ENCODE measurements around the gene THAP4.

The THAP4 gene

DNA sequence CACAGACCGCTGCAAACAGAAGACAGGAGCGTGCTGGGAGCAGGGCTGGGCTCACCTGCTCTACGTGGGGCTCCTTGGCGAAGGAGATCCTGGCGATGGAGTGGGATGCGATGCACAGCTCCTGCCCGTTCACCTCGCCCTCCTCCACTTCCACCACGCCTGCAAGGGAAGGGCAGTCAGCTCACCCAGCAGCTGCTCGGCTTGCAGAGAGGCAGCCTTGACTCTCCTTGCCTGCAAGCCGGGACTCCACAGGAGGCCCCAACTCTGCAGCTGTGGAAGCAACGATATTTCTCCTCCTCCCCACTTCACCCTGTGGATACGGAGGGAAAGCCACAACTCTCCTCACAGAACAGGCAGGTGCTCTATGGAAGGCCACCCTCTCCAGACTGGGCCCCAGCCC is 35.1 kb downstream of the THAP4 start:
- TF ChIP-seq, protein P1, sequence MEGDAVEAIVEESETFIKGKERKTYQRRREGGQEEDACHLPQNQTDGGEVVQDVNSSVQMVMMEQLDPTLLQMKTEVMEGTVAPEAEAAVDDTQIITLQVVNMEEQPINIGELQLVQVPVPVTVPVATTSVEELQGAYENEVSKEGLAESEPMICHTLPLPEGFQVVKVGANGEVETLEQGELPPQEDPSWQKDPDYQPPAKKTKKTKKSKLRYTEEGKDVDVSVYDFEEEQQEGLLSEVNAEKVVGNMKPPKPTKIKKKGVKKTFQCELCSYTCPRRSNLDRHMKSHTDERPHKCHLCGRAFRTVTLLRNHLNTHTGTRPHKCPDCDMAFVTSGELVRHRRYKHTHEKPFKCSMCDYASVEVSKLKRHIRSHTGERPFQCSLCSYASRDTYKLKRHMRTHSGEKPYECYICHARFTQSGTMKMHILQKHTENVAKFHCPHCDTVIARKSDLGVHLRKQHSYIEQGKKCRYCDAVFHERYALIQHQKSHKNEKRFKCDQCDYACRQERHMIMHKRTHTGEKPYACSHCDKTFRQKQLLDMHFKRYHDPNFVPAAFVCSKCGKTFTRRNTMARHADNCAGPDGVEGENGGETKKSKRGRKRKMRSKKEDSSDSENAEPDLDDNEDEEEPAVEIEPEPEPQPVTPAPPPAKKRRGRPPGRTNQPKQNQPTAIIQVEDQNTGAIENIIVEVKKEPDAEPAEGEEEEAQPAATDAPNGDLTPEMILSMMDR (IDR thresholded peaks at IDR 0.05; ENCODE audit: insufficient read depth, low read depth, low read length, missing control alignments), result no peak
- no peak overlapping the region for H3K4me3 ChIP-seq (ENCODE audit: low read depth, low read length)
- DNase-seq (ENCODE audit: low read depth), result no peak

GRCh38 chr2:241599615-241600014 is 37.3 kb downstream of the THAP4 start:
- no peak for DNase-seq (ENCODE audit: low read depth)
- no peak overlapping the region for H3K4me3 ChIP-seq (ENCODE audit: low read depth, low read length)
- TF ChIP-seq, protein P1 (IDR thresholded peaks at IDR 0.05; ENCODE audit: insufficient read depth, low read depth, low read length, missing control alignments), result no peak

DNA sequence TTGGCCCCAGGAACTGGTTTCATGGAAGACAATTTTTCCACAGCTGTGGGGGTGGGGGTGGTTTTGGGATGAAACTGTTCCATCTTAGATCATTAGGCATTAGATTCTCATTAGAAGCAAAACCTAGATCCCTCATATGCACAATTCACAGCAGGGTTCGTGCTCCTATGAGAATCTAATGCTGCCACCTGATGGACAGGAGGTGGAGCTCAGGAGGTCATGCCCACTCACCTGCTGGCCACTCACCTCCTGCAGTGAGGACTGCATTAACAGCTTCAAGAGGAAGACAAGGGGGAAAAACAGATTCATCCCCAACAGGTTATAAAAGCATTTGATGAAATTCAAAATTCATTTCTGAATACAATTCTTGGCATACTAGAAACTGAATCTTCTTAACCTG is 38.5 kb downstream of the THAP4 start:
- DNase-seq (ENCODE audit: low read depth), result peak; percentile 29
- TF ChIP-seq, protein P1 (IDR thresholded peaks at IDR 0.05; ENCODE audit: insufficient read depth, low read depth, low read length, missing control alignments), result no peak
- no peak overlapping the region for H3K4me3 ChIP-seq (ENCODE audit: low read depth, low read length)

DNA sequence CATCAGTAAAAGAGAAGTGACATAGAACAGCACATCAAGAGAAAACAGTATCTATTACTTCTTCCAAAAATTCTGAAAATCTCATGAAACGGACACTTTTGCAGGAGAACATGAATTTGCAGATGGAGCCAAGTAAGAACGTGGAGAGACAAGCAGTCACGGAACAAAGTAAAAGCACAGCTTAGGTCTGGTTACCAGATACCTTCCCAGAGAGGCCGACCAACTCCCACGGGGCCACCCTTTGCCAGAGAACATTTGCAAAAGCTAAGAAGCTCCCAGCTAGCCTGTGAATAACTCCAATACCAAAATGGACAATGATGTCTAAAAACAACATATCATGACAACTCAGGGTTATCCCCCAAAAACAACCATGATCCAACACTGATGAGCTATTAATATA is 38.9 kb downstream of the THAP4 start:
- TF ChIP-seq, protein P1 (IDR thresholded peaks at IDR 0.05; ENCODE audit: insufficient read depth, low read depth, low read length, missing control alignments), result no peak
- H3K4me3 ChIP-seq (ENCODE audit: low read depth, low read length), result no peak overlapping the region
- DNase-seq (ENCODE audit: low read depth), result no peak

- H3K4me3 ChIP-seq (ENCODE audit: low read depth, low read length), result no peak overlapping the region
- DNase-seq (ENCODE audit: low read depth), result no peak
- TF ChIP-seq, protein P1 (IDR thresholded peaks at IDR 0.05; ENCODE audit: insufficient read depth, low read depth, low read length, missing control alignments), result no peak
Observed at GRCh38 chr2:241597561-241597960, 39.4 kb downstream of the THAP4 start.

- TF ChIP-seq, protein P1 (IDR thresholded peaks at IDR 0.05; ENCODE audit: insufficient read depth, low read depth, low read length, missing control alignments), result no peak
- no peak for DNase-seq (ENCODE audit: low read depth)
- H3K4me3 ChIP-seq (ENCODE audit: low read depth, low read length), result no peak overlapping the region
Observed at GRCh38 chr2:241595600-241596140, 41.3 kb downstream of the THAP4 start.

GRCh38 chr2:241593271-241593670 is 43.7 kb downstream of the THAP4 start:
- TF ChIP-seq, protein P1 (IDR thresholded peaks at IDR 0.05; ENCODE audit: insufficient read depth, low read depth, low read length, missing control alignments), result no peak
- no peak for DNase-seq (ENCODE audit: low read depth)
- no peak overlapping the region for H3K4me3 ChIP-seq (ENCODE audit: low read depth, low read length)

Measured in GM12865 (cell line).